NCI-H2081 (cell line): Measurements from ENCODE around the gene MADCAM1.

Experiments
- DNase-seq, 2 experiments: peaks; one replicate each; lab custom pipeline; 2025; lab: John Stamatoyannopoulos, UW

The MADCAM1 gene

GRCh38 chr19:488505-489417 lies 7.5 kb upstream of the MADCAM1 start:
- peak; percentile 92 to 95 for DNase-seq

- no peak for DNase-seq
Observed at GRCh38 chr19:489418-490196, 6.7 kb upstream of the MADCAM1 start.

- no peak for DNase-seq
Observed at GRCh38 chr19:491146-491741, 5.0 kb upstream of the MADCAM1 start.

GRCh38 chr19:492091-492531 lies 4.2 kb upstream of the MADCAM1 start:
- DNase-seq: no peak

- DNase-seq: no peak
Observed at GRCh38 chr19:493391-494170, 2.7 kb upstream of the MADCAM1 start.

- DNase-seq: no peak
Observed at GRCh38 chr19:494171-495080, 1.9 kb upstream of the MADCAM1 start.

- no peak for DNase-seq
Observed at GRCh38 chr19:495081-495401, 1.2 kb upstream of the MADCAM1 start.

GRCh38 chr19:495402-496111 lies 729 bp upstream of the MADCAM1 start:
- no peak for DNase-seq

- no peak for DNase-seq
Observed at GRCh38 chr19:496986-497385, 700 bp downstream of the MADCAM1 start.

GRCh38 chr19:497491-497868 lies 1.2 kb downstream of the MADCAM1 start:
- no peak for DNase-seq

- no peak for DNase-seq
Observed at GRCh38 chr19:497869-498510, 1.7 kb downstream of the MADCAM1 start.

- no peak for DNase-seq
Observed at GRCh38 chr19:498511-498891, 2.2 kb downstream of the MADCAM1 start.

GRCh38 chr19:498977-499623 lies 2.8 kb downstream of the MADCAM1 start:
- DNase-seq: no peak

GRCh38 chr19:501646-502045 lies 5.4 kb downstream of the MADCAM1 start:
- no peak for DNase-seq

- DNase-seq: no peak
Observed at GRCh38 chr19:504616-505015, 8.3 kb downstream of the MADCAM1 start.

- peak; percentile 98 to 99 for DNase-seq
Observed at GRCh38 chr19:506404-507285, 10.4 kb downstream of the MADCAM1 start.

- peak; percentile 75 to 83 for DNase-seq
Observed at GRCh38 chr19:507286-508203, 11.3 kb downstream of the MADCAM1 start, which contains the start of gene TPGS1. TPGS1 (plus strand) TSS chr19:507497; CDS start chr19:507507, 10 bp downstream.
